HG02885 (cell line): ENCODE data around the gene CAPN9.

Source experiments
- ATAC-seq: cut with Tn5 transposase; IDR thresholded peaks from one replicate; pipeline ENCODE4 v1.9.1; 2021; ENCODE audit warnings: mild to moderate bottlenecking; ENCODE audit not compliant: unreplicated experiment, poor library complexity

Gene CAPN9

GRCh38 chr1:230818367-230818766 is 71.2 kb downstream of the CAPN9 start:
- ATAC-seq, result no peak

GRCh38 chr1:230818901-230819300 is 71.7 kb downstream of the CAPN9 start:
- ATAC-seq, result no peak

GRCh38 chr1:230819976-230820375 is 72.8 kb downstream of the CAPN9 start:
- ATAC-seq, result no peak

GRCh38 chr1:230820568-230820967 is 73.4 kb downstream of the CAPN9 start:
- ATAC-seq, result no peak

GRCh38 chr1:230821346-230821745 is 74.2 kb downstream of the CAPN9 start:
- no peak for ATAC-seq

- no peak for ATAC-seq
These were observed 74.9 kb downstream of the CAPN9 start for GRCh38 chr1:230822092-230822581.

GRCh38 chr1:230823426-230823825 is 76.2 kb downstream of the CAPN9 start:
- ATAC-seq, result no peak

- no peak for ATAC-seq
These were observed 76.8 kb downstream of the CAPN9 start for GRCh38 chr1:230823931-230824381.

- no peak for ATAC-seq
These were observed 77.3 kb downstream of the CAPN9 start for GRCh38 chr1:230824551-230824918.

- ATAC-seq, result no peak
These were observed 77.9 kb downstream of the CAPN9 start for GRCh38 chr1:230824919-230825721.

- no peak for ATAC-seq
These were observed 78.6 kb downstream of the CAPN9 start for GRCh38 chr1:230825761-230826160.

GRCh38 chr1:230826166-230826875 is 79.1 kb downstream of the CAPN9 start:
- no peak for ATAC-seq

- ATAC-seq, result no peak
These were observed 80.0 kb downstream of the CAPN9 start for GRCh38 chr1:230827081-230827681.

GRCh38 chr1:230827801-230828200 is 80.6 kb downstream of the CAPN9 start:
- ATAC-seq, result no peak

GRCh38 chr1:230828421-230828820 is 81.2 kb downstream of the CAPN9 start:
- ATAC-seq, result no peak

GRCh38 chr1:230831771-230832170 is 84.6 kb downstream of the CAPN9 start:
- no peak for ATAC-seq

- ATAC-seq, result no peak
These were observed 85.3 kb downstream of the CAPN9 start for GRCh38 chr1:230832476-230832875.

GRCh38 chr1:230833511-230833910 is 86.3 kb downstream of the CAPN9 start:
- no peak for ATAC-seq

GRCh38 chr1:230834292-230834691 is 87.1 kb downstream of the CAPN9 start:
- ATAC-seq, result no peak

GRCh38 chr1:230836347-230836746 is 89.2 kb downstream of the CAPN9 start:
- ATAC-seq, result no peak

- ATAC-seq, result no peak
These were observed 89.6 kb downstream of the CAPN9 start for GRCh38 chr1:230836793-230837192.
